Stimulated activated CD4-positive, alpha-beta T cell treated with anti-CD3 and anti-CD28 coated beads, Interleukin-15, amount 100 ng/mL, for 24 hours (primary cell): ENCODE data around the gene RCAN2.
A peak's percentile ranks its signal among the peaks of the same experiment; 100 is the strongest.

Experiments used
- DNase-seq: peaks from one replicate; pipeline ENCODE4 v3.0.0-alpha.2; 2020

RCAN2 gene

GRCh38 chr6:46491628-46492547, 639 bp upstream of the RCAN2 start:
- DNase-seq: peak; percentile 14

- DNase-seq: peak; percentile 1
Measured at GRCh38 chr6:46490425-46491200, 636 bp downstream of the RCAN2 start.

- DNase-seq: no peak
Measured at GRCh38 chr6:46486181-46486580, 5.1 kb downstream of the RCAN2 start.

DNA sequence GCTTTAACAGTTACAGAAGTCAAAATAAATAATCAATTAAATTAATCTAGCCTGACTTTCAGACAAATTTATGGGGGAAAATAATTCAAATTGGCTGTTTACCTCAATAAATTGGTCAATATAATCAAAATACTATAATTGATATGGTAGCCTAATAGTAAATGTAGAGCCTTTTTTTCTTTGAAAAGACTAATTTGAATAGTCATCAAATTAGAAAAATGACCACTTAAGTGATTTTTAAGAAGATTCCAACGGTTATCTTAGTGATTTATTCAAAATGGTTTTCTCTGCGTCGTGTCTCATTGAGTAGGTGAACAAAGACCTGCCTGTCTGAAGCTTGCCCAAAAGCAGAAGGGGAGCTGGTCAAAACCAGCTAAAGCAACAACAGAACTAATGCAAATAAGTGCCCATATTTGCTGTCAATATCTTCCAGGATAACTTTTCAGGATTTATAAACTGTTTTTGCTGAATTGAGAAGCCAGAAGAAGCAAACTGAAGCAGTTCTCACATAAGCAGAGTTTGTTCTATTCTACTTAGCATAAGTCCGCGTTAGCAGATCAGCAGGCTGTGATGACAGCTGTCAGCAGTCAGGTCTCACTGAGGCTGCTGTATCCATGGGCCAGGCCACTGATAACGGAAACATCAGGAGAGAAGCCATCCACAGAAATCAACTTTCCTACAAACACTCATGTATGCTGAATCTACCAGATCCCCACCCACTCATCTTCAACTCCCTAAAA, 7.0 kb downstream of the RCAN2 start:
- DNase-seq: no peak

DNA sequence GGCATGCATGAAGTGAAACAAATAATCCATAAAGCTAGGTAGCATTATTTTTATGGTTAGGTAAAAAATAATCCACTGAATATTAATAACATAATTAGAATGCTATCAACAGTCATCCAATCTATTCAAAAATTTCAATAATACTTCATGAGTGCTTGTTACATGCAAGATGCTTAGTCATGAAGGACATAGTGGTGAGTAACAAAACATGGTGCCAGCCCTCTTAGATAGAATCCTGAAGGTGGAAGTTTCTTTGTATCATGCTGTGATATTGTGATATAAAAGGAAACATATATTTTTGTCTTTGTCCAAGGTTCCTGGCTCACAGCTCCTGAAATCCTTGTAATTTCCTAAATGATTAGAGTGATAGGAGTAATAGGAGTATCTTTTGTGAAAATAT, 14.9 kb downstream of the RCAN2 start:
- DNase-seq: no peak

DNA sequence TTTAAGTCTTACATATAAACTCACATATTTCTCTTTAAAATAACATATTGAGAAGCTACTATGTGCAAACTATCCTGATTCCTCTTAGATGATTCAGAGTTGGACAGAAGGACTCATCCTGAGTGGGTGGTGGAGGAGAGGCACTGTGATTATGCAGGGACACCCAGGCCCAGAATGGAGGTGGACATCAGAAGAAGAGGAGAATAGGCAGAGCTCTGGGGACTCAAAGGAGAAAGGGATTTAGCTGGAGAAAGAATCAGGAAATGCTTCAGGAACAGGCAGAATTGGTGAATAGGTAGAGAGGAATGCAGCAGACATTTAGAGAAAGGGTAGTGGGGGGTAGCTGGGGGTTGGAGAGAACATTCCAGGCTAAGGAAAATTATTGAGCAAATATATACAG, 17.4 kb downstream of the RCAN2 start:
- DNase-seq: no peak

DNA sequence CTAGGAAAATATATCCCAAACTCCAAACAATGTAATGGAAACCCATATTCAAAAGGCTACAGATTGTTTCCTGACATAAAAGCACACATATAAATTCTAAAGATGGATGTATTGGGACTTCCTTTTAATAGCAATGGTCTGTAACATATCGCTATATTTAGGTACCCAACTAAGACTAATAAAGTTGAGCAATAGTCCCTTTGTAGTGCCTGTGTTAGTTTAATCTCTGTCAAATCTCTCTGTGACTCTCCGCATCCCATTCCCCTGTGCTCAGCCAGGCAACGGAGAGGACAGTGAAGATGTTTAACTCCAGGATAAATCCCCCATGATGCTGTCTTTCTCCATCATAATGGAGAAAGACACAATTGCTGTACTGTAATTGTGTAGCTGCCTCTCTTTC, 19.0 kb downstream of the RCAN2 start:
- DNase-seq: no peak

- DNase-seq: no peak
Measured at GRCh38 chr6:46469021-46469420, 22.2 kb downstream of the RCAN2 start.

DNA sequence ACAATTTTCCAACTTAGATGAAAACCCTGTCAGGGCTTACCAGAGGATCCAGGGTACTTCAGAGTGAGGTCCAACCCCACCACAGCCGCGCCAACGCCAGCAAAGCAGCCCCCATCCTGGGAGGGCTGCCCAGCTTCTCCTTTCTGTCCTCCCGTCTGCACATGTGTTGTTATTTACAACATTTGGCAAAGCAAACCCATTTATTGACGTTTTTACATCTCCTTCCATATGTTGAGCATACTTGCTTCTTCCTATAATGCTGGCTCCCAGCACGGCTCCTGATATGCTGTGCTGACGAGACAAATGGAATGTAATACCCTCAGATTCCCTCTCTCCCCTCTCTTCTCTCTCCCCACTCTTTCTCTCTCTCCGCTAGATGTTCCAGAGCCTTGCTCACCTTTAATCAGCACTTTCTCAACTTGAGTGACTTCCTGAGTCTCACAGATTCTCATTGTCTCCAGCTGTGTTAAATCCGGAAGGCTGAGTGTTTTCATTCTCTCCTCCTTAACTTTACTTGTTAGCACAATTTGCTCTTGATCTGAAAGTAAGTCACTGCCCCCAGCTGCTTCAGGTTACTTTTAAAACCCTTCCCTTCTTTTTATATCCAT, 22.7 kb downstream of the RCAN2 start:
- DNase-seq: no peak

GRCh38 chr6:46466570-46466969, 24.7 kb downstream of the RCAN2 start:
- DNase-seq: no peak

- no peak for DNase-seq
Measured at GRCh38 chr6:46465294-46466165, 25.7 kb downstream of the RCAN2 start.

- no peak for DNase-seq
Measured at GRCh38 chr6:46456297-46456696, 35.0 kb downstream of the RCAN2 start.

DNA sequence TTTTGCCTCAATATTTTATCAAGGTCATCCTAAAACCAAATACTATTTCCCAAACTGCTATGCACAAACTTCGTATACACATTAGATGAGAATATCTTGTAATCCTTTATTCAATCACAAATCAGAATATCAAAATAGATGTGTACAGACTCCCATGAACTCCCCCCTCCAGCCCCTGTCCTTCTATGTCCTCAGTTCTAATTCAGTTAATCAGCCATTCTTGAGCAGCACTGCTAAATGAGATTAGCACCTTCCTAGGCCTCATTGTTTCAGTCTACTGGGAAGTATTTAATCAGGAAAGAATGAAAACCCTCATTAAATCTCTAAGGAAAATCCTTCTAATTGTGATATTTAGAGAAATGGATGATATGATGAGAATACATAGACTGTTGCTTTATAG, 36.6 kb downstream of the RCAN2 start:
- no peak for DNase-seq

DNA sequence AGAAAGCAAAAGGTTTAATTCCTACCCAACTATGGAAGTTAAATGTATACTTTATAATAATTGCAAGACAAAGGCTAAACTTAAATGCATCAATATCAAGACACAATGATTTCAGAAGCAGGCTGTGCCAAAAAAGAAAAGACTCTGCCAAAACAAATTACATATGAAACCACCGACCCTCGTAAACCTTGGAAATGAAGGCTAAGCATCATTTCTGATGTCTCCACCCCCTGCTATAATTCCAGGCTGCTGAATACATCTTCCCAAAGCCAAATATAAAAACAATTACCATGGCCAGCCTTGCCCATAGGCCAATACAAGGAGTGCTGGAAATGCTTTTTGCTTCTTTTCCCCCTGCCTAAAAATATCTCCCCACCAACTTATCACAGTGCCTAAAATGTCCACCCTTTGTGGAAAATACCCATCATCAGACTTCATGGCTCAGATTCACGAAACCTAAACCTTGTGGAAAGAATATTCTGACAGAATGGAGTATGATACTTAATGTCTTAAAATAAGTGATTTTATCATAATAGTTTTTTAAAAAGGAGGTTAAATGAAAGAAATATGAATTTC, 37.4 kb downstream of the RCAN2 start:
- no peak for DNase-seq

DNA sequence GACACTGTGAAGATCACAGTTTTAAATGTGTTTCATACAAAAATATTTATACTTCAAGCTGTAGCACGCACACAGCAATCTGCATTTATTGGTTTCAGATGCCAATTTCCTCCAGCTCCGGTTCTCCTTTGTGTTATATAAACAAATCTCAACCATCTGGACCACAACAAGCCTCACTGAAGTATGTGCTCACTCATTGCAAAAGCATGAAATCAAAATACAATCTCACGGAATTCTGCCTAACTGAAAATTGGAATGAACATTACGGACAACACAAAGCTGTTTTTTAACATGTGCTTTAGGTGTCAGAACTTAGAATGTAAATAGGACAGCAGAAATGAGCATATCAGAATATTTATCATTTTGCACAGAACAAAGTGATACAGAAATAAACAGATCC, 38.0 kb downstream of the RCAN2 start:
- DNase-seq: no peak

GRCh38 chr6:46452312-46452917, 38.8 kb downstream of the RCAN2 start:
- no peak for DNase-seq

DNA sequence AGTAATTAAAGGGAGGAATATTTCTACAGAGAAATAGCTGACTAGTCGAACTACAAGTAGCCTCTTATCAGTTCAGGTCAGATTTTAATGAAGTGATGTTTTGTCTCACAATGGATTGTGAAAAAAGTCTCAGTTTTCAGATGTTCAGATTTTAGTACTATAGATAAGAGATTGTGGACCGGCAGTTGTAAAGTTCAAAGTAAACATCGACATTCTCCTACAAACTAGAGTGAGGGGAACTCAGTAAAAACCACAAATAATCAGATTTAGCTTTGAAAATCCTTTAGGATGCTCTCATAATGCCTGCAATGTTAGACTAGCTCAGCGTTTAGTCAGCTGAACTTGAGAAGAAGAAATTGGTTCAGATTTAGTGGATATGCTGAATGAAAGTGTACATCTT, 39.9 kb downstream of the RCAN2 start:
- DNase-seq: no peak

- no peak for DNase-seq
Measured at GRCh38 chr6:46444772-46445454, 46.3 kb downstream of the RCAN2 start.

- no peak for DNase-seq
Measured at GRCh38 chr6:46443623-46444022, 47.6 kb downstream of the RCAN2 start.

- DNase-seq: no peak
Measured at GRCh38 chr6:46440641-46441040, 50.6 kb downstream of the RCAN2 start.

- no peak for DNase-seq
Measured at GRCh38 chr6:46440141-46440540, 51.1 kb downstream of the RCAN2 start.
